Inflammatory macrophage treated with lipopolysaccharide for 1 hour (primary cell): ENCODE measurements around the gene PDSS2.

Experiments used
- DNase-seq, 2 donors: peaks; one replicate each; pipeline ENCODE4 v3.0.0-alpha.2; 2020 to 2022

Gene PDSS2

GRCh38 chr6:107357842-107358241 lies 101.5 kb downstream of the PDSS2 start:
- DNase-seq, result no peak

- no peak for DNase-seq
These were observed 102.3 kb downstream of the PDSS2 start for GRCh38 chr6:107357031-107357430.

GRCh38 chr6:107355659-107356058 lies 103.7 kb downstream of the PDSS2 start:
- DNase-seq, result no peak

DNA sequence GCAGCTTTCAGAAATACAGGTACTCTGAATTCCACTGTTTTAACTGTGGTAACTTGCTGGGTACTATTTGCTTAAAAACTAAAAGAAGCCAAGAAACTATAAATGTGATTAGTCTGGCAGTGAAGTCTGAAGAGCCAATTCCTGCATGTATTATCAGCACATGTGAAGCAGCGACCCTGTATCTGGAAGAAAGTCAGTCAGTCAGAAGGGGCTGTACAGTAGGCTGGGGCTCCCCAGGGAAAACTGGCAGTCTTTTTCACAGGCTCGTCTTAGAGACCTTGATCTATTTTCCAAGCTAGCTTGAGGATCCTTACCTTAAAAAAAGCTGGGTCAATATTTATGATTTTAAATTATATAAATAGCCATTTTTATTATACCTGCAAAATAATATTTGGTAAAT lies 104.9 kb downstream of the PDSS2 start:
- no peak for DNase-seq

GRCh38 chr6:107353773-107354382 lies 105.5 kb downstream of the PDSS2 start:
- no peak for DNase-seq

- no peak for DNase-seq
These were observed 111.1 kb downstream of the PDSS2 start for GRCh38 chr6:107348224-107348623.

DNA sequence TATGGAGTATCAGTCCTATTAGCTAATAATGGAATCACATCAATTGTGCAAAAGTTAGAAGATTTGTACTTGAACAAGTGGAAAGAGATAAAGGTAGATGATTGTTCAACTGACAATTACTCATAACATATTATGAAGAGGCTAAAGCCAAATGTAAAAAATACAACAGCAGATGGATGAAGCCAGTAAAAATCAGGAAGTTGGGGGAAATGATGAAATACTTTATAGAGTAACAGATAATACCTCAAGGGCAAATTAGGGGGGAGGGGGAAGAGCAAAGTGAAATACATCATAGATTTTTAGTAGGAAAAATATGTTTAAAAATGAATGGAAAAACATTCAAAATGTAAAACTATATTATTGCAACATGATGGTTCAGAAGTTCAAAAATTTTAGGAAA lies 114.0 kb downstream of the PDSS2 start:
- DNase-seq, result peak; percentile 12 to 34

GRCh38 chr6:107344981-107345380 lies 114.4 kb downstream of the PDSS2 start:
- DNase-seq, result no peak

GRCh38 chr6:107344383-107344782 lies 115.0 kb downstream of the PDSS2 start:
- no peak for DNase-seq

GRCh38 chr6:107342144-107342543 lies 117.2 kb downstream of the PDSS2 start:
- DNase-seq, result peak in 1 of 2 donors; percentile 23

DNA sequence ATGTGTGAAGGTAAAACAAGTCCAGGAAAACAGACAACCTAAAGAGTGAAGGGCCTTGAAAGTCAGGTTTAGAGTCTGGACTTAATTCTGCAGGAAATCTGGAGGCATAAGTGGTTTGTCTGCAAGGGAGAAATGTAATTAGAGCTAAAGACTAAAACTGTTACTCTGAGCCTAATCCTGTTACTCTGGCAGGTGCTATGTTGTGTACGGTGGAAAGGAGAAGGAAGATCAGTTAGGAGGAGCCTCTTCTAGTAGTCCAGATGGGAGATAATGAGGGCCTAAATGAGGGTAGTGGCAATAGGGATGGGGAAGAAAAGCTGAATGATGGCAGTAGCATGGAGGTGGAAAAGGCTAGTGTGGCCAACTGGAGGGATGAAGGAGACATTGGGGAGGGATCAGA lies 118.5 kb downstream of the PDSS2 start:
- DNase-seq, result no peak

- DNase-seq, result no peak
These were observed 122.1 kb downstream of the PDSS2 start for GRCh38 chr6:107337191-107337741.

- DNase-seq, result no peak
These were observed 125.3 kb downstream of the PDSS2 start for GRCh38 chr6:107334026-107334425.

DNA sequence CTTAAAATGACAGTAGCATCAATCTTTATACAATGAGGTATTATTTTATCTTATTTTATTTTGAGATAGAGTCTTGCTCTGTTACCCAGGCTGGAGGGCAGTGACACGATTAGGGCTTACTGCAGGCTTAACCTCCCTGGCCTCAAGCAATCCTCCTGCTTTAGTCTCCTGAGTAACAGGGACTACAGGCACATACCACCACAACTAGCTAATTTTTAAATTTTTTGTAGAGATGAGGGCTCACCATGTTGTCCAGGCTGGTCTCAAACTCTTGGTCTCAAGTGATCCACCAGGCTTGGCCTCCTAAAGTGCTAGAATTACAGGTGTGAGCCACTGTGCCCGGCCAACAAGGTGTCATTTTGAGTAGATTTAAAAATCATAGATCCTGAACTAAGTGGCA lies 125.9 kb downstream of the PDSS2 start:
- DNase-seq, result no peak

DNA sequence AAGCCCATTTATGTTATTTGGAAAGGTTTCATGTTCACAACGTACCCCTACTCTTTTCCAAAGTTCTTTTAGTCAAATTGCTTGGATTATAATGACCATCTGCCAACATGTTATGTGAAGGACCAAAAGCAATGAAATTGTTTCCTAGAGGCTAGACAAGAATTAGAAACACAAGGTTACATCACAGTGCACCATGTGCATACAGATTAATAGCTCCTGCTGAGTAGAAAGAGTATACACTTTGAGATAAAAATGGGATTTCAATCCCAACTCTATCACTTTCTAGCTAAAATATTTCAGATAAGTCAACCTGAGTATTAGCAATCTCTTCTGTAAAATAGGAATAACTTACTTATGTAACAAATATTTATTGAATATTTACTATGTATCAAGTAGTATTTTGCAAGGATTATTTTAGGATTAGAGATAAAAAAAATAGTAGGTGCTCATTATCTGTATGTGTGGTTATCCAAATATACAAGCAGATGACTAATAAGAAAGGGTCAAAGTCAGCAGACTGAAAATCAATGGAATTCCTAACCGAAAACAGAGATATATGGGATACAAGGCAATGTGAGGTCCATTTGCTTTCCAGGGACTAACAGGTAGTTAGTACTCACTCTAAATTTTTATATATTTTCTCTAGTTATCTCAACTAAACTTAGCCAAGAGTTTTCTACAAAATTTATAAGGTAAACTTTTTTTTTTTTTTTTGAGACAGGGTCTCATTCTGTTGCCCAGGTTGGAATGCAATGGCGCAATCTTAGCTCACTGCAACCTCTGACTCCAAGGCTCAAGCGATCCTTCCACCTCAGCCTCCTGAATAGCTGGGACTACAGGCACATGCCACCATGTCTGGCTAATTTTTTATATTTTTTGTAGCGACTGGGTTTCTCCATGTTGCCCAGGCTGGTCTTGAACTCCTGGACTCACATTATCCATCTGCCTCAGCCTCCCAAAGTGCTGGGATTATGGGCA lies 127.7 kb downstream of the PDSS2 start:
- DNase-seq, result no peak

GRCh38 chr6:107330168-107330567 lies 129.2 kb downstream of the PDSS2 start:
- no peak for DNase-seq

DNA sequence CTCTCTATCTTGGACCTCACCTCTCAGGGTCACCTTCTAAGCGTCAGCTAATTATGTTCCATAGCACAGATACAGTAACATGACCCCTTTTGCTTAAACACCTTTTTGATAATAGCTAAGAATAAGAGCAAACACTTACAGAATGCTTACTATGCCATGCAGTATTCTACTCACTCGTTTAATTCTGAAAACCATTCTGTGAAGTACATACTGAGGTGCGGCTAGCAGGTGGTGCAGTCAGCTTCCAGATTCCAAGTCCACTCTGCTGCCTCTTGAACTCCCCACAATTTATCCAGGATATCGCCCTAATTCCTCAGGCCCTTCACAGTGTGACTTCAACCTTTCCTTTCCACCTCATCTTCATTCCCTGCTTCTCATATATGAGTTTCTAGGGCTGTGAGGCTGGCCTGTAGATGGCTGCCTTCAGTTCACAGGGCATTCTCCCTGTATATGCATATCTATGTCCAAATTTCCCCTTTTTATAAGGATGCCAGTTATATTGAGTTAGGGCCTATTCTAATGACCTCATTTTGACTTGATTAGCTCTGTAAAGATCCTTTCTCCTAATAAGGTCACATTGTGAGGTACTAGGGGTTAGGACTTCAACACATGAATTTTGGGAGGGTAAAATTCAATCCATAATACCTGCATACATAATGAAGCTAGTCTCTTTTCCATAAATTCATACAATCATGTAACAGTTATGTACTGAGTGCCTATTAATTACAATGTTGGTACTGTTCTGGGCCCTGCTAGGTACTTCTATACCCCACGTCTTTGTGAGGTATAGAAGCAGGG lies 130.1 kb downstream of the PDSS2 start:
- DNase-seq, result no peak

DNA sequence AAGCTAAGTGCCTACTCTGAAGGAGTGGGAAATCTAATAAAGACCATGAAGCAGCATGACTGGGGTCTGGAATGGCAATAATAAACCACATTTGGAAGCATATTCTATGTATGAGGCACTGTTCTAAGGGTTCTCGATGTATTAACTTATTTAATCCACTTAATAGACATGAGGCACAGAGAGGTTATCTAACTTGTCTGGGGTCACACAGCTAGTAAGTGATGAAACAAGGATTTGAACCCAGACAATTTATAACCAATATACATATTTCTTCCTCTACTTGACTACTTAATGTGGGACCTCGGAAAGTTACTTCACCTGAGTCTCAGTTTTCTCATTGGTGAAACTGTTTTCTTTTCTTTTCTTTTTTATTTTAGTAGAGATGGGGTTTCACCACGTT lies 131.3 kb downstream of the PDSS2 start:
- no peak for DNase-seq

DNA sequence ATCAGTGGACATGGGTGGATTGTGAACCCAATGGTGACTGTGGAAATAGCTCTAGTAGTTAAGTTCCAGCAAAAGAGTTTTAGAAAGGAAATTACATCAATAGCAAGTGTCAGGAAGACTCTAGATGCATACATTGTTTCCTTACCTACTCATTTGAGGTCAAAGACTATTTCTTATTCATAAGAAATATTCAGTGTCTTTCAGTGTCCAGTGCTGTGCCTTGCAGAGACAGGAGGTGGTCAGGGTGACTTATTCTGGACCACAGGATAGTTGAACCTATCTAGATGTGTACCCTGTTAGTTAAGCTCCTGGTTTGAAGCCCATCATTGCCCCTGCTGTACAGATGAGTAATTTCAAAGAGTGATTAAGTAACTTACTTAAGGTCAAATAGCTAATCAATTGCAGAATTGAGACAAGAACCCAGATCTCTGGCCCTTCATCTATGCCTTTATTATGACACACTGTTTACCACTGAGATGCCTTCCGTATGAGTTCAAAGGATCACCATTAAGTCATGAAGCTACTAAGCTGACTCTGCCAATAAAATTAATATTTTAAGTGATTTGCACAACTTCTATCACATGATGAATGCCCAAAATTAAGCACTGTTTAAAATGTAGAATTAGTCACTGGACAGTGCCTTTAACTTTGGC lies 136.1 kb downstream of the PDSS2 start:
- DNase-seq, result no peak

DNA sequence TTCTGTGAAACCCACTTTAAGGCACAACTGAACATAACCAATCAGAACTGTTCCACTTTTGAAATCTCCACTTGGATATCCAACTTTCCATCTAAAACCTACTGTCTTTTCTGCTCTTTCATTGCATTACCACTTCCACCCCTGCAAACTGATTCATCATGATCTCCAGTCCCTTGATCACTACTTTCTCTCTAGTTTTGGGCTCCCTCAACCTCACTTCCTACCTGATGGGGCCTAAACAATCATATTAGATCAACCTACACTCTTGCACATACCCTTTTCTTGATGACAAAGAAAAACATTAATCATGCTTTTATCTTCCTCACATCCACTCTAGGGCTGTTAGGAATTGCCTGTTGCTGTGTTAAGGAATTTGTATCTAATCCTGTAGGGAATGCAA lies 137.6 kb downstream of the PDSS2 start:
- no peak for DNase-seq

- DNase-seq, result no peak
These were observed 139.3 kb downstream of the PDSS2 start for GRCh38 chr6:107319906-107320530.

GRCh38 chr6:107318100-107318736 lies 141.1 kb downstream of the PDSS2 start:
- DNase-seq, result peak; percentile 55 to 57
